GM23248 (cell line): ENCODE data around the gene KCP. TPM values are rescaled to one million over a fixed set of nuclear protein-coding genes. Genes with fewer than 3 reads are reported as not detected.
A peak's percentile ranks its signal among the peaks of the same experiment; 100 is the strongest.

Source experiments
- DNase-seq: peaks from one replicate; pipeline ENCODE4 v3.0.0-alpha.2; 2015
- H2AFZ ChIP-seq: fragments of 200-600 bp; sonication (generic); 2 replicates; pipeline ENCODE4 v1.6.1; 2016; ENCODE audit warnings: antibody characterized with exemption
- H3F3A ChIP-seq: fragments of 200-600 bp; sonication (generic); 2 replicates; pipeline ENCODE4 v1.6.1; 2016; ENCODE audit warnings: mild to moderate bottlenecking, antibody characterized with exemption, mixed run types; ENCODE audit not compliant: insufficient read depth
- H3K27ac ChIP-seq: fragments of 200-600 bp; sonication (generic); 2 replicates; pipeline ENCODE4 v1.5.1; 2016; ENCODE audit warnings: mild to moderate bottlenecking
- H3K27me3 ChIP-seq: fragments of 200-600 bp; sonication (generic); replicated peaks from 2 replicates; pipeline ENCODE4 v1.6.1; 2016; ENCODE audit warnings: mild to moderate bottlenecking; ENCODE audit not compliant: insufficient read depth
- H3K36me3 ChIP-seq: fragments of 200-600 bp; sonication (generic); 2 replicates; pipeline ENCODE4 v1.6.1; 2016; ENCODE audit warnings: low read depth, mild to moderate bottlenecking
- H3K4me1 ChIP-seq: fragments of 200-600 bp; sonication (generic); 2 replicates; pipeline ENCODE4 v1.6.1; 2016; ENCODE audit warnings: mild to moderate bottlenecking; ENCODE audit not compliant: insufficient read depth
- H3K4me2 ChIP-seq: fragments of 200-600 bp; sonication (generic); one replicate; pipeline ENCODE4 v1.6.1; 2016; ENCODE audit warnings: mild to moderate bottlenecking; ENCODE audit not compliant: unreplicated experiment
- H3K4me3 ChIP-seq: fragments of 200-600 bp; sonication (generic); 2 replicates; pipeline ENCODE4 v1.5.1; 2016; ENCODE audit warnings: mild to moderate bottlenecking
- H3K79me2 ChIP-seq: fragments of 200-600 bp; sonication (generic); 2 replicates; pipeline ENCODE4 v1.6.1; 2016; ENCODE audit warnings: mild to moderate bottlenecking; ENCODE audit not compliant: insufficient read depth
- H3K9ac ChIP-seq: fragments of 200-600 bp; sonication (generic); 2 replicates; pipeline ENCODE4 v1.6.1; 2016; ENCODE audit warnings: mild to moderate bottlenecking
- H3K9me2 ChIP-seq: fragments of 200-600 bp; sonication (generic); 2 replicates; pipeline ENCODE4 v1.6.1; 2016; ENCODE audit warnings: mixed run types, mild to moderate bottlenecking, moderate library complexity; ENCODE audit not compliant: insufficient read depth
- H3K9me3 ChIP-seq: fragments of 200-600 bp; sonication (generic); one replicate; pipeline ENCODE4 v1.6.1; 2017; ENCODE audit warnings: low read depth
- H4K20me1 ChIP-seq: fragments of 200-600 bp; sonication (generic); 2 replicates; pipeline ENCODE4 v1.6.0; 2016; ENCODE audit not compliant: insufficient read depth
- EZH2 ChIP-seq: fragments of 200-600 bp; sonication (generic); IDR thresholded peaks from 2 replicates; pipeline ENCODE4 v1.6.1; 2018; ENCODE audit warnings: antibody characterized with exemption, mild to moderate bottlenecking; ENCODE audit not compliant: insufficient read depth, poor library complexity, severe bottlenecking
- EZH2phosphoT487 ChIP-seq: fragments of 200-600 bp; sonication (generic); IDR thresholded peaks from 2 replicates; pipeline ENCODE4 v1.6.1; 2018; ENCODE audit warnings: antibody characterized with exemption, moderate library complexity, mild to moderate bottlenecking, low read depth; ENCODE audit not compliant: insufficient read depth
- WGBS, 2 experiments: methylation state at CpG; one replicate each; pipeline ENCODE4 v1.1.6; 2015 to 2017; ENCODE audit warnings: low lambda C conversion rate in 2 of 2, low coverage in 1 of 2; ENCODE audit errors: missing lambda C conversion rate in 2 of 2; 5-methylcytosine and 5-hydroxymethylcytosine counted together
- in situ Hi-C: fragments of 300-500 bp; cut with MboI; formaldehyde crosslinking; loops from 2 replicates; pipeline ENCODE4 v1.15.0; 2020
- polyA plus RNA-seq: library from polyadenylated mRNA; unstranded; fragments of >200 nt; fragmentation: Nextera tagmentation; extraction: Ambion mirVana; gene quantifications from 2 replicates; pipeline ENCODE4 v1.2.1, GENCODE V29; 2016
- total RNA-seq: library from RNA; depleted of rRNA; stranded (reverse); fragments of >200 nt; shearing (Covaris generic); gene quantifications from 2 replicates; pipeline ENCODE4 v1.2.3, GENCODE V29; 2014; rRNA removed

The KCP gene
- total and polyA plus RNA-seq, 2 experiments from 2014 or later: 0.10 TPM; not detected in 1

DNA sequence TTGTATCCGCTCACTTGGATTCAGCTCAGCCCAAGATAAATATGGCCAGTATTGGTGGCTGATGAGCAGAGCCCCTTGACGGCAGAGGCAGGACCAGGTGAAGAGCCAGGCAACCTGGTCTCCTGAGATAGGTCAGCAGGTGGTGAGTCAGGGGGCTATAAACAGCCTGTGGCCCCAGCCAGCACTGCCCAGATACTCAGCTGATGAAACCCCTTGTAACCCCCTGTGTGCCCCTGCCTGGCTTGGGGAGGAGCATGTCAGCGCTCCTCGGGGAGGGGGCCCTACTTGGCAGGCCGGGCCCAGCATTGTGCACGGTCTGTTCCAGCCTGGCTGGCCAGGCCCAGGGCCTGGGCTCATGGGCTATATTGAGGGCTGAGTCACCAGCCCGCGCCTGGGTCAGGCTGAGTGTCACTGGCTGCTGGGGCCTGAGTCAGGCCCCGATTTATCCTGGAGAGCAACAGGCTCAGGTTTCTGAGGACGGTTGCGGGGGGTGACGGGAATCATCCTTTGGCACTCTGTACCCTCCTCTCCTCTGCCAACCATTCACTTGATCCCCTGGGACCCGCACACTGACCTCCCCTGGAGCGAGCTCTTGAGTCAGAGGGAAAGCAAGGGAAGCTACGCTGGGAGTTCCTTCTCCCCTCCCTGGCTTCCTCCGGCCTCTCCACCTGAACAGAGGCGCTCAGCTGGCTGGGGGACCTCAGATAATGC is 83.1 kb downstream of the KCP start:
- no peaks in the 10 kb centered on the region for H3K27me3 ChIP-seq
- TF ChIP-seq EZH2phosphoT487 (no peak), EZH2 (no peak)
- peak overlapping the region; percentile 91 for H3K27ac ChIP-seq
- no peaks in the 10 kb centered on the region for H3K9me2 ChIP-seq
- H3K9ac ChIP-seq: peak overlapping the region; percentile 67
- H4K20me1 ChIP-seq: no peaks in the 10 kb centered on the region
- WGBS, 2 experiments: 22 to 24% methylated on average over 15 to 17 of the region's 17 CpGs
- H3F3A ChIP-seq: peaks cover 24% of the 10 kb centered on the region
- peaks cover 21% of the 10 kb centered on the region for H3K79me2 ChIP-seq
- no peaks in the 10 kb centered on the region for H3K36me3 ChIP-seq
- no peaks in the 10 kb centered on the region for H3K9me3 ChIP-seq
- 0 out of 2 replicates have a peak overlapping the region, but pooled peaks have one; percentile 4 for H3K4me3 ChIP-seq
- DNase-seq: peak; percentile 94
- in situ Hi-C loops: no loop called here
- H3K4me1 ChIP-seq: peaks cover 29% of the 10 kb centered on the region
- peak overlapping the region; percentile 49 for H3K4me2 ChIP-seq
- H2AFZ ChIP-seq: no peak overlapping the region; the same call in 1 of the 2 replicates

DNA sequence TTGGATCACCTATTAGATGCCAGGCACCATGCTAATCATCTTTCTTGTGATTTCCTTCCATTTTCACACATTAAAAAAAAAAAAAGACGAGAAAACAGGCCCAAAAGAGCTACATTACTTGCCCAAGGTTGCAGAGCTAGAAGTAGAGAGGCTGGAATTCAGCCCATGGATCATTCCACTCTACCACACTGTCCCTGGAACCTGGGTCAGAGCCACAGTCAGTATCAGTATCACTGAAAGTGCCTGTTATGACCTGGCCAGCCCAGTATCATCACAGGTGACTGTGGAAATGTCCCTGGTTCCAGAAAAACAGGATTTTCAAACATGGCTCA is 83.6 kb downstream of the KCP start:
- H3K4me3 ChIP-seq: no peak overlapping the region

More for the DNA sequence above, 83.6 kb downstream of the KCP start:
- peaks cover 29% of the 10 kb centered on the region for H3K4me1 ChIP-seq
- H3F3A ChIP-seq: peaks cover 23% of the 10 kb centered on the region
- no peaks in the 10 kb centered on the region for H3K27me3 ChIP-seq
- H2AFZ ChIP-seq: no peak overlapping the region; the same call in 1 of the 2 replicates
- WGBS, 2 experiments: 55 to 64% methylated on average over 1 of the region's 1 CpG
- peaks cover 16% of the 10 kb centered on the region for H3K79me2 ChIP-seq
- in situ Hi-C loops: no loop called here
- H3K27ac ChIP-seq: peak overlapping the region; percentile 91
- no peaks in the 10 kb centered on the region for H3K36me3 ChIP-seq
- TF ChIP-seq EZH2 (no peak), EZH2phosphoT487 (no peak)
- H3K4me2 ChIP-seq: peak overlapping the region; percentile 46
- H4K20me1 ChIP-seq: no peaks in the 10 kb centered on the region
- H3K9me3 ChIP-seq: no peaks in the 10 kb centered on the region
- peak overlapping the region; percentile 67 for H3K9ac ChIP-seq
- DNase-seq: no peak
- H3K9me2 ChIP-seq: no peaks in the 10 kb centered on the region

Other genes starting within 250 kb of the KCP start
- 0.43 and 0.89 TPM in 2 replicates for gene GARIN1A, start 238.4 kb downstream of the KCP start, total RNA-seq
- 0.28 and 0.42 TPM in 2 replicates for gene GARIN1A, start 238.4 kb downstream of the KCP start, polyA plus RNA-seq
- 1,466 and 1,589 TPM in 2 replicates for gene CALU, start 171.3 kb downstream of the KCP start, total RNA-seq
- 1,706 and 1,740 TPM in 2 replicates for gene CALU, start 171.3 kb downstream of the KCP start, polyA plus RNA-seq
- gene OPN1SW, start 134.9 kb downstream of the KCP start, total RNA-seq: not detected in 2 replicates
- 2.2 and 2.6 TPM in 2 replicates for gene OPN1SW, start 134.9 kb downstream of the KCP start, polyA plus RNA-seq
- 3.1 and 3.8 TPM in 2 replicates for gene CCDC136, start 118.7 kb downstream of the KCP start, total RNA-seq
- 2.8 and 3.9 TPM in 2 replicates for gene CCDC136, start 118.7 kb downstream of the KCP start, polyA plus RNA-seq
- gene FLNC, start 80.3 kb downstream of the KCP start, total RNA-seq: 304 and 353 TPM in 2 replicates
- gene FLNC, start 80.3 kb downstream of the KCP start, polyA plus RNA-seq: 74.0 and 75.1 TPM in 2 replicates
- 96.5 and 124 TPM in 2 replicates for gene ATP6V1F, start 47.9 kb downstream of the KCP start, total RNA-seq
- gene ATP6V1F, start 47.9 kb downstream of the KCP start, polyA plus RNA-seq: 243 and 264 TPM in 2 replicates
- under 0.01 and 1.6 TPM in 2 replicates for gene IRF5, start 27.2 kb upstream of the KCP start, total RNA-seq
- gene IRF5, start 27.2 kb upstream of the KCP start, polyA plus RNA-seq: 0.14 and 0.16 TPM in 2 replicates
- 41.9 and 47.2 TPM in 2 replicates for gene TNPO3, start 144.4 kb upstream of the KCP start, total RNA-seq
- gene TNPO3, start 144.4 kb upstream of the KCP start, polyA plus RNA-seq: 31.6 and 34.2 TPM in 2 replicates
- gene TSPAN33, start 234.0 kb upstream of the KCP start, total RNA-seq: 0.76 TPM in 2 replicates
- not detected in 2 replicates for gene TSPAN33, start 234.0 kb upstream of the KCP start, polyA plus RNA-seq